ENCODE data around the gene C7orf57. TPM values are rescaled to one million over a fixed set of nuclear protein-coding genes. Genes with fewer than 3 reads are reported as not detected.

C7orf57 gene
- total RNA-seq, 1 experiment from 2014 or later = 3.2 TPM

GRCh38 chr7:48004032-48004431 is 31.3 kb upstream of the C7orf57 start:
- H3K36me3 ChIP-seq (ENCODE audit: control insufficient read depth, insufficient read depth, low read length) = no peaks in the 10 kb centered on the region
- H3K9me3 ChIP-seq (ENCODE audit: control insufficient read depth, insufficient read depth, low read depth, low read length) = no peaks in the 10 kb centered on the region
- 0 out of 2 replicates have a peak, but pooled peaks cover 4% of the 10 kb centered on the region for H3K4me1 ChIP-seq (ENCODE audit: control insufficient read depth, insufficient read depth, low read length)
- no peak overlapping the region for H3K4me3 ChIP-seq (ENCODE audit: low read depth in 2 of 2, low read length in 2 of 2)
- TF ChIP-seq POLR2AphosphoS5 (IDR thresholded peaks at IDR 0.05; ENCODE audit: low read depth, low read length) (no peak), SIN3A (IDR thresholded peaks at IDR 0.05; ENCODE audit: borderline replicate concordance, insufficient read depth, low read depth, low read length) (no peak), TCF7L2 (IDR thresholded peaks at IDR 0.05; ENCODE audit: low read depth, low read length) (no peak)
- TF ChIP-seq, protein P1, sequence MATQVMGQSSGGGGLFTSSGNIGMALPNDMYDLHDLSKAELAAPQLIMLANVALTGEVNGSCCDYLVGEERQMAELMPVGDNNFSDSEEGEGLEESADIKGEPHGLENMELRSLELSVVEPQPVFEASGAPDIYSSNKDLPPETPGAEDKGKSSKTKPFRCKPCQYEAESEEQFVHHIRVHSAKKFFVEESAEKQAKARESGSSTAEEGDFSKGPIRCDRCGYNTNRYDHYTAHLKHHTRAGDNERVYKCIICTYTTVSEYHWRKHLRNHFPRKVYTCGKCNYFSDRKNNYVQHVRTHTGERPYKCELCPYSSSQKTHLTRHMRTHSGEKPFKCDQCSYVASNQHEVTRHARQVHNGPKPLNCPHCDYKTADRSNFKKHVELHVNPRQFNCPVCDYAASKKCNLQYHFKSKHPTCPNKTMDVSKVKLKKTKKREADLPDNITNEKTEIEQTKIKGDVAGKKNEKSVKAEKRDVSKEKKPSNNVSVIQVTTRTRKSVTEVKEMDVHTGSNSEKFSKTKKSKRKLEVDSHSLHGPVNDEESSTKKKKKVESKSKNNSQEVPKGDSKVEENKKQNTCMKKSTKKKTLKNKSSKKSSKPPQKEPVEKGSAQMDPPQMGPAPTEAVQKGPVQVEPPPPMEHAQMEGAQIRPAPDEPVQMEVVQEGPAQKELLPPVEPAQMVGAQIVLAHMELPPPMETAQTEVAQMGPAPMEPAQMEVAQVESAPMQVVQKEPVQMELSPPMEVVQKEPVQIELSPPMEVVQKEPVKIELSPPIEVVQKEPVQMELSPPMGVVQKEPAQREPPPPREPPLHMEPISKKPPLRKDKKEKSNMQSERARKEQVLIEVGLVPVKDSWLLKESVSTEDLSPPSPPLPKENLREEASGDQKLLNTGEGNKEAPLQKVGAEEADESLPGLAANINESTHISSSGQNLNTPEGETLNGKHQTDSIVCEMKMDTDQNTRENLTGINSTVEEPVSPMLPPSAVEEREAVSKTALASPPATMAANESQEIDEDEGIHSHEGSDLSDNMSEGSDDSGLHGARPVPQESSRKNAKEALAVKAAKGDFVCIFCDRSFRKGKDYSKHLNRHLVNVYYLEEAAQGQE (IDR thresholded peaks at IDR 0.05; ENCODE audit: insufficient read depth in 1 of 2, low read depth in 2 of 2, low read length in 1 of 2) = no peak
- TF ChIP-seq, protein P2, sequence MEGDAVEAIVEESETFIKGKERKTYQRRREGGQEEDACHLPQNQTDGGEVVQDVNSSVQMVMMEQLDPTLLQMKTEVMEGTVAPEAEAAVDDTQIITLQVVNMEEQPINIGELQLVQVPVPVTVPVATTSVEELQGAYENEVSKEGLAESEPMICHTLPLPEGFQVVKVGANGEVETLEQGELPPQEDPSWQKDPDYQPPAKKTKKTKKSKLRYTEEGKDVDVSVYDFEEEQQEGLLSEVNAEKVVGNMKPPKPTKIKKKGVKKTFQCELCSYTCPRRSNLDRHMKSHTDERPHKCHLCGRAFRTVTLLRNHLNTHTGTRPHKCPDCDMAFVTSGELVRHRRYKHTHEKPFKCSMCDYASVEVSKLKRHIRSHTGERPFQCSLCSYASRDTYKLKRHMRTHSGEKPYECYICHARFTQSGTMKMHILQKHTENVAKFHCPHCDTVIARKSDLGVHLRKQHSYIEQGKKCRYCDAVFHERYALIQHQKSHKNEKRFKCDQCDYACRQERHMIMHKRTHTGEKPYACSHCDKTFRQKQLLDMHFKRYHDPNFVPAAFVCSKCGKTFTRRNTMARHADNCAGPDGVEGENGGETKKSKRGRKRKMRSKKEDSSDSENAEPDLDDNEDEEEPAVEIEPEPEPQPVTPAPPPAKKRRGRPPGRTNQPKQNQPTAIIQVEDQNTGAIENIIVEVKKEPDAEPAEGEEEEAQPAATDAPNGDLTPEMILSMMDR (IDR thresholded peaks at IDR 0.05) = no peak
- BruUV-seq (replicated peaks) = no TSS peak
- H3K27ac ChIP-seq (ENCODE audit: low read length) = no peak overlapping the region
- ATAC-seq = no peak
- in situ Hi-C loops (cut with HindIII; ENCODE audit: low pct_unique_long_range_greater_than_20kb, low sequenced_read_pairs) = no loop called here
- no peaks in the 10 kb centered on the region for H3K27me3 ChIP-seq (ENCODE audit: control insufficient read depth, insufficient read depth, low read length)
- CTCF ChIA-PET = no interaction called here
- intact Hi-C loops (cut with micrococcal nuclease; ENCODE audit: unreplicated experiment) = no loop called here
- POLR2A ChIA-PET = no interaction called here
- DNase-seq (ENCODE audit: low read depth, low spot score) = no peak

DNA sequence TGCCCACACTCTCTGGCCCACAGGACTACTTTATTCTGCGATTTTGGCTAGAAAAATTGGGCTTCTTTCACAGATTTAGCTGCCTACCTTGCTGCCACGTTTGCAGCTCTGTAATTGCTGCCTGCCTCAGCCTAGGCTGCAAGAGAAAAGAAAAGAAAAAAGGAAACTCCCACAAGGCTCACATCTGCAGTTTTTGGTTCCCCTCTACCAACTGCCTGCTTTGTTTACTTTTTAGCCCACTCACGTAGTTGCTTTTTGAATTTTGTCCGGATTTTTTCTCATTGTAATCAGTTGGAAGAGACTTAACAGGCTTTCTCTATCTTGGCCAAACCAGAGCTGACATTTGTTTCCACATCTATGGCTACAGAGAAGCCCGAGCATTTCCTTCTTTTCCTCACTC is 30.7 kb upstream of the C7orf57 start:
- 0 out of 2 replicates have a peak, but pooled peaks cover 4% of the 10 kb centered on the region for H3K4me1 ChIP-seq (ENCODE audit: control insufficient read depth, insufficient read depth, low read length)
- intact Hi-C loops (cut with micrococcal nuclease; ENCODE audit: unreplicated experiment) = no loop called here
- H3K9me3 ChIP-seq (ENCODE audit: control insufficient read depth, insufficient read depth, low read depth, low read length) = no peaks in the 10 kb centered on the region
- no peak overlapping the region for H3K27ac ChIP-seq (ENCODE audit: low read length)
- TF ChIP-seq, protein P2 (IDR thresholded peaks at IDR 0.05) = no peak
- TF ChIP-seq, protein P1 (IDR thresholded peaks at IDR 0.05; ENCODE audit: insufficient read depth in 1 of 2, low read depth in 2 of 2, low read length in 1 of 2) = no peak
- no peak for TF ChIP-seq POLR2AphosphoS5 (IDR thresholded peaks at IDR 0.05; ENCODE audit: low read depth, low read length)
- TF ChIP-seq TCF7L2 (IDR thresholded peaks at IDR 0.05; ENCODE audit: low read depth, low read length) = no peak
- TF ChIP-seq SIN3A (IDR thresholded peaks at IDR 0.05; ENCODE audit: borderline replicate concordance, insufficient read depth, low read depth, low read length) = no peak
- H3K36me3 ChIP-seq (ENCODE audit: control insufficient read depth, insufficient read depth, low read length) = no peaks in the 10 kb centered on the region
- no peak overlapping the region for H3K4me3 ChIP-seq (ENCODE audit: low read depth in 2 of 2, low read length in 2 of 2)
- in situ Hi-C loops (cut with HindIII; ENCODE audit: low pct_unique_long_range_greater_than_20kb, low sequenced_read_pairs) = no loop called here
- no peaks in the 10 kb centered on the region for H3K27me3 ChIP-seq (ENCODE audit: control insufficient read depth, insufficient read depth, low read length)
- ATAC-seq (no peak), DNase-seq (ENCODE audit: low read depth, low spot score) (no peak)
- POLR2A ChIA-PET = no interaction called here
- no TSS peak for BruUV-seq (replicated peaks)
- CTCF ChIA-PET = no interaction called here
